B cell (primary cell): ENCODE measurements around the gene PCLO. TPM values are rescaled to one million over a fixed set of nuclear protein-coding genes. Genes with fewer than 3 reads are reported as not detected.

Experiments used
- ATAC-seq: fragments of 200-7000 bp; cut with Tn5 transposase; one replicate; pipeline ENCODE4 v1.10.0; 2021; ENCODE audit warnings: low read depth, mild to moderate bottlenecking, moderate number of reproducible peaks, moderate library complexity
- CTCF ChIA-PET: fragments of 350-600 bp; sonication (Branson Sonifier 250); formaldehyde crosslinking; loops from one replicate; lab custom pipeline; 2021; ENCODE audit warnings: antibody characterized with exemption, inconsistent platforms; lab: Charles Lee
- POLR2A ChIA-PET: fragments of 350-600 bp; sonication (Branson Sonifier 250); formaldehyde crosslinking; loops from one replicate; lab custom pipeline; 2021; ENCODE audit warnings: antibody characterized with exemption; lab: Charles Lee
- DNase-seq: peaks from one replicate; pipeline ENCODE4 v3.0.0; 2013
- H2AFZ ChIP-seq: 2 replicates; pipeline ENCODE4 v1.6.1; 2012; ENCODE audit warnings: mild to moderate bottlenecking, low read depth, low read length; ENCODE audit not compliant: insufficient read depth, poor library complexity, severe bottlenecking
- H3K27ac ChIP-seq, 2 donors: 1 replicate in 1 of 2; 2 replicates in 1 of 2; pipeline ENCODE4 v1.5.1; 2012 to 2013; ENCODE audit warnings: low read length in 2 of 2, mild to moderate bottlenecking in 2 of 2, moderate library complexity in 1 of 2
- H3K27me3 ChIP-seq, 4 experiments: fragments of 200-600 bp in 1 of 4; sonication (generic) in 1 of 4; replicated peaks in 1 of 4; 1 replicate in 2 of 4; 2 replicates in 2 of 4; pipeline versions ENCODE4 v1.6.1 to v1.7.0; 2013 to 2016; ENCODE audit warnings: low read length in 3 of 4, mild to moderate bottlenecking in 2 of 4, mixed read lengths in 1 of 4, moderate library complexity in 1 of 4; ENCODE audit not compliant: insufficient read depth in 4 of 4, control insufficient read depth in 3 of 4; ENCODE audit errors: control extremely low read depth in 1 of 4
- H3K36me3 ChIP-seq, 2 experiments: replicated peaks in 1 of 2; 1 replicate in 1 of 2; 2 replicates in 1 of 2; pipeline versions ENCODE4 v1.6.1 to v1.7.1; 2013; ENCODE audit warnings: low read length in 1 of 2; ENCODE audit not compliant: insufficient read depth in 2 of 2, control insufficient read depth in 1 of 2; ENCODE audit errors: control extremely low read depth in 1 of 2, extremely low read depth in 1 of 2
- H3K4me1 ChIP-seq, 2 donors: fragments of 200-600 bp in 1 of 2; sonication (generic) in 1 of 2; 1 replicate in 1 of 2; 2 replicates in 1 of 2; pipeline versions ENCODE4 v1.5.1 to v1.6.1; 2013 to 2017; ENCODE audit warnings: low read length in 2 of 2; ENCODE audit not compliant: control insufficient read depth in 2 of 2, insufficient read depth in 2 of 2
- H3K4me2 ChIP-seq: replicated peaks from 2 replicates; pipeline ENCODE3; 2012; ENCODE audit warnings: mild to moderate bottlenecking, low read depth, low read length; ENCODE audit not compliant: poor library complexity, severe bottlenecking
- H3K4me3 ChIP-seq, 5 experiments: fragments of 200-600 bp in 1 of 5; sonication (generic) in 1 of 5; 1 replicate in 3 of 5; 2 replicates in 2 of 5; pipeline versions ENCODE4 v1.5.1 to v1.7.0; 2011 to 2016; ENCODE audit warnings: low read length in 4 of 5, mild to moderate bottlenecking in 4 of 5, low read depth in 2 of 5, control low read depth in 1 of 5, moderate library complexity in 1 of 5; ENCODE audit not compliant: insufficient read depth in 1 of 5; ENCODE audit errors: control extremely low read depth in 1 of 5, extremely low read depth in 1 of 5
- H3K79me2 ChIP-seq: fragments of 200-600 bp; sonication (generic); one replicate; pipeline ENCODE4 v1.6.0; 2016; ENCODE audit warnings: low read length; ENCODE audit not compliant: control insufficient read depth, insufficient read depth
- H3K9ac ChIP-seq: fragments of 200-600 bp; sonication (generic); 2 replicates; pipeline ENCODE4 v1.6.1; 2017; ENCODE audit warnings: mild to moderate bottlenecking, low read length, moderate library complexity
- H3K9me3 ChIP-seq, 3 donors: one replicate each; pipeline versions ENCODE4 v1.6.1 to v1.7.1; 2013; ENCODE audit warnings: low read length in 2 of 3; ENCODE audit not compliant: control insufficient read depth in 2 of 3, insufficient read depth in 1 of 3; ENCODE audit errors: control extremely low read depth in 1 of 3
- H4K20me1 ChIP-seq: 2 replicates; pipeline ENCODE4 v1.6.0; 2012; ENCODE audit warnings: mild to moderate bottlenecking, low read length; ENCODE audit not compliant: insufficient read depth, control insufficient read depth, poor library complexity, severe bottlenecking
- H3K27ac Mint-ChIP-seq: one replicate; pipeline ENCODE4 v1.8.0; 2021; ENCODE audit warnings: mixed read lengths
- H3K27me3 Mint-ChIP-seq: one replicate; pipeline ENCODE4 v1.8.0; 2021; ENCODE audit warnings: mixed read lengths
- H3K4me1 Mint-ChIP-seq: one replicate; pipeline ENCODE4 v1.8.0; 2021; ENCODE audit warnings: mixed read lengths
- H3K4me3 Mint-ChIP-seq: one replicate; pipeline ENCODE4 v1.8.0; 2021; ENCODE audit warnings: mixed read lengths
- H3K9me3 Mint-ChIP-seq: one replicate; pipeline ENCODE4 v1.8.0; 2022; ENCODE audit warnings: mixed read lengths; ENCODE audit not compliant: insufficient read depth
- CTCF ChIP-seq: fragments of 200-600 bp; IDR thresholded peaks from one replicate; pipeline ENCODE4 v1.8.0; 2022; ENCODE audit warnings: antibody characterized with exemption, mild to moderate bottlenecking
- EZH2 ChIP-seq: IDR thresholded peaks from 2 replicates; pipeline ENCODE4 v1.6.1; 2012; ENCODE audit warnings: borderline replicate concordance, low read depth, mild to moderate bottlenecking, moderate library complexity, low read length; ENCODE audit not compliant: insufficient read depth, poor library complexity, severe bottlenecking
- WGBS: methylation state at CpG from one replicate; pipeline ENCODE4 v1.1.5; 2013; ENCODE audit warnings: missing lambda C conversion rate; ENCODE audit not compliant: insufficient coverage; 5-methylcytosine and 5-hydroxymethylcytosine counted together
- intact Hi-C: fragments of 100-400 bp; cut with micrococcal nuclease; formaldehyde crosslinking; loops from one replicate; pipeline ENCODE4 v1.10.0; 2022
- polyA plus RNA-seq: library from polyadenylated mRNA; depleted of rRNA; stranded (reverse); fragments of >200 nt; gene quantifications from 2 replicates; pipeline ENCODE4 v1.2.3, GENCODE V29; 2012
- total RNA-seq, 2 donors: library from RNA; stranded (reverse); fragments of 120-200 nt in 1 of 2; gene quantifications; 1 replicate in 1 of 2; 2 replicates in 1 of 2; pipeline versions ENCODE4 v1.2.3 to v1.2.4, GENCODE V29; 2013 to 2022

PCLO gene
- total and polyA plus RNA-seq, 2 donors (not counting 1 experiment from before 2014, with no cell fraction given): 0.01 to 0.32 TPM

GRCh38 chr7:82816272-82816671 lies 346.4 kb downstream of the PCLO start:
- Mint-ChIP-seq H3K9me3 (peaks cover 2% of the 10 kb centered on the region), H3K27me3 (no peaks in the 10 kb centered on the region), H3K4me1 (no peaks in the 10 kb centered on the region), H3K4me3 (no peak overlapping the region), H3K27ac (no peak overlapping the region)
- DNase-seq (no peak), ATAC-seq (no peak)
- POLR2A ChIA-PET: no interaction called here
- Histone ChIP-seq H4K20me1 (no peaks in the 10 kb centered on the region), H3K79me2 (no peaks in the 10 kb centered on the region), H3K4me2 (no peak overlapping the region), H3K9me3 (no peaks in the 10 kb centered on the region), H3K9ac (no peak overlapping the region), H3K36me3 (no peaks in the 10 kb centered on the region), H3K27me3 (no peaks in the 10 kb centered on the region), H3K4me3 (no peak overlapping the region), H3K27ac (no peak overlapping the region), H2AFZ (no peak overlapping the region), H3K4me1 (no peaks in the 10 kb centered on the region)
- CTCF ChIA-PET: no interaction called here
- intact Hi-C loops: no loop called here
- TF ChIP-seq EZH2 (no peak), CTCF (no peak)

DNA sequence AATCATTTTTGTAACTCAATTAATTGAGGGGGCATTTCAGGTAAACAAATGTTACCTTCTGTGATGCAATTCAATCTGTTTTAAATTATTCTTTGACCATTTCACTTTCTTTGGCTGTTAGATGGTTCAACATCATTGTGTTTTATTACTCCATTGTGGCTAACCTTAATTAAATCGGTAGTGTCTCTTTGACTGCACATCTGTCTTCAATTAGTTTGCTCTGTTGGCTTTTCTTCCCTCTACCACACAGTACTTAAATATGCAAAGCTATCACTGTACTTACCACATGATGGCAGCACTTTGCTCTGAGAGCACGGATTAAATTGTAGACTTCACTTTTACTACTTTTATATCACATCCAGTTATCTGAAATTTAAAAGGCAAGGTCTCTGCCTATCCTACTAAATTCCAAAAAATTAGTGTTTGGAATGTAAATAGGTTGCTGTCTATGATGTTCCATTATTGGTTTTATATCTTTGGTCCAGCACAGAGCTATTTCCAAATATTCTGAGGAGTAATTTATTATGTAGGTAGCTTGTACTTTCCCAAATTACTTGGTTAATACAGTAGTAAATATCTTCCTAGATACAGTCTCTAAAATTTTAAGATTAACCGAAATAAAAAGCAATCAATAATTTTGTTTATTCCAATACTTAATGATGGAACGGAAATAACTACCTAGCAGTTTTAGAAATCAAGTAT lies 352.0 kb downstream of the PCLO start:
- DNase-seq: no peak
- no peak overlapping the region for H3K4me3 ChIP-seq
- no peak for ATAC-seq
- peaks cover 4% of the 10 kb centered on the region for H3K9me3 Mint-ChIP-seq
- no peaks in the 10 kb centered on the region for H4K20me1 ChIP-seq
- H3K9ac ChIP-seq: no peak overlapping the region
- ChIA-PET CTCF (no interaction called here), POLR2A (no interaction called here)
- no peaks in the 10 kb centered on the region for H3K4me1 ChIP-seq
- no peaks in the 10 kb centered on the region for H3K36me3 ChIP-seq
- no peaks in the 10 kb centered on the region for H3K79me2 ChIP-seq
- no peak overlapping the region for H3K4me3 Mint-ChIP-seq
- no CpG with 5 or more reads among the region's 4 CpGs for WGBS
- H2AFZ ChIP-seq: no peak overlapping the region
- H3K27ac Mint-ChIP-seq: no peak overlapping the region
- no peak overlapping the region for H3K4me2 ChIP-seq
- no peaks in the 10 kb centered on the region for H3K27me3 Mint-ChIP-seq
- H3K27me3 ChIP-seq: no peaks in the 10 kb centered on the region
- TF ChIP-seq EZH2 (no peak), CTCF (no peak)
- H3K27ac ChIP-seq: no peak overlapping the region
- intact Hi-C loops: no loop called here
- H3K9me3 ChIP-seq: no peaks in the 10 kb centered on the region
- no peaks in the 10 kb centered on the region for H3K4me1 Mint-ChIP-seq
